LNCaP clone FGC (cell line): ENCODE results near the gene PTPRJ.

Experiments
- DNase-seq: peaks from one replicate; pipeline ENCODE4 v3.0.0-alpha.2; 2011; ENCODE audit warnings: low read depth
- H3K4me3 ChIP-seq: 2 replicates; pipeline ENCODE4 v1.5.1; 2011; ENCODE audit warnings: mild to moderate bottlenecking, low read depth, low read length, control low read depth
- CTCF ChIP-seq: IDR thresholded peaks from 2 replicates; pipeline ENCODE4 v1.5.1; 2012; ENCODE audit warnings: mild to moderate bottlenecking; ENCODE audit not compliant: control insufficient read depth, insufficient read depth; ENCODE audit errors: extremely low read depth

Gene PTPRJ

GRCh38 chr11:48101044-48101733, 120.8 kb downstream of the PTPRJ start:
- no peak for DNase-seq
- no peak for TF ChIP-seq CTCF
- no peak overlapping the region for H3K4me3 ChIP-seq

GRCh38 chr11:48101958-48102357, 121.6 kb downstream of the PTPRJ start:
- TF ChIP-seq CTCF = no peak
- no peak for DNase-seq
- H3K4me3 ChIP-seq = no peak overlapping the region

- TF ChIP-seq CTCF = no peak
Observed at GRCh38 chr11:48103621-48104567, 123.5 kb downstream of the PTPRJ start.

GRCh38 chr11:48104568-48104924, 124.2 kb downstream of the PTPRJ start:
- no peak for TF ChIP-seq CTCF
- DNase-seq = no peak
- no peak overlapping the region for H3K4me3 ChIP-seq

More at GRCh38 chr11:48103621-48104567, 123.5 kb downstream of the PTPRJ start:
- H3K4me3 ChIP-seq = no peak overlapping the region
- no peak for DNase-seq

- H3K4me3 ChIP-seq = no peak overlapping the region
- DNase-seq = no peak
- no peak for TF ChIP-seq CTCF
Observed at GRCh38 chr11:48105096-48105990, 125.0 kb downstream of the PTPRJ start.

- H3K4me3 ChIP-seq = no peak overlapping the region
- no peak for DNase-seq
- TF ChIP-seq CTCF = no peak
Observed at GRCh38 chr11:48106166-48106565, 125.8 kb downstream of the PTPRJ start.
